Skin epidermis (tissue), 12 donors: ENCODE results near the gene PEDS1.
"Not testable (repeated sequence)": the region's sequence is repeated elsewhere in the genome, so short reads cannot be mapped to it uniquely, and the experiment has no call there.

ENCODE experiments used
- H3K27ac ChIP-seq, 21 experiments: fragments of 200-600 bp; sonication (generic) in 11 of 21; one replicate each; pipeline ENCODE4 v1.5.0; 2020; ENCODE audit warnings: mild to moderate bottlenecking in 3 of 21, inconsistent platforms in 2 of 21, moderate library complexity in 2 of 21
- H3K4me3 ChIP-seq, 7 experiments: fragments of 200-600 bp; sonication (generic) in 2 of 7; one replicate each; pipeline ENCODE4 v1.5.0; 2020; ENCODE audit warnings: inconsistent platforms in 2 of 7, mild to moderate bottlenecking in 2 of 7, moderate library complexity in 1 of 7

Gene PEDS1

DNA sequence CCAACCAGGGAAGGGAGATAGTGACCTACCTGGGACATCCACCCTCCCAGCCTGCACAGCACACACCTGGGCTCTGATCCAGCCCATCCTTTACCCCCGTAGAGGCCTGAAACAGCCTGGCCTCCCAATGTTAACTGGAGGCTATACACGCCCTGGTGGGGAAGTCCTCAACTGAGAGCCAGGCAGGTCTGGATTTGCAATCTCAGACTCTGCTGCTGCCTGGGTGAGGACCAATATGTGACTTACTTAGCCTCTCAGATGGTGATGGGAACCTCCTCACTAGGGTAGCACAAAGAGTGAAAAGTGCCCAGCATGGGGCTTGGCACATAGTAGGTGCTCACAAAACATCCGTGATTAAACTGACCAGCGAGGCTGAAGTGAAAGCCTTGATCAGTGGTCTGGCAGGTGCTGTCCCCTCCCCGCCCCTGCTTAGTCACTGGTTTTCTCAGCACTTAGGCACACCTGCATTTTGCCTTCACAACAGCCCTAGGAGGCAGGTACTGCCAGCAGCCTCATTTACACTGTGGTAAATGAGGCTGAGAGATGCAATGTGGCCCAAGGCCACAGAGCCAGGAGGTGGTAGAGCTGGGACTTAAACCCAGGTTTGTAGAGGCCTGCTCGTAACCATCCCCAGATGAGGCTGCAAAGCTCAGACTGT lies 12.4 kb downstream of the PEDS1 start:
- peak overlapping the region in 15 of 21 experiments; percentile 17 to 96 (median 52) for H3K27ac ChIP-seq
- no peak overlapping the region for H3K4me3 ChIP-seq

DNA sequence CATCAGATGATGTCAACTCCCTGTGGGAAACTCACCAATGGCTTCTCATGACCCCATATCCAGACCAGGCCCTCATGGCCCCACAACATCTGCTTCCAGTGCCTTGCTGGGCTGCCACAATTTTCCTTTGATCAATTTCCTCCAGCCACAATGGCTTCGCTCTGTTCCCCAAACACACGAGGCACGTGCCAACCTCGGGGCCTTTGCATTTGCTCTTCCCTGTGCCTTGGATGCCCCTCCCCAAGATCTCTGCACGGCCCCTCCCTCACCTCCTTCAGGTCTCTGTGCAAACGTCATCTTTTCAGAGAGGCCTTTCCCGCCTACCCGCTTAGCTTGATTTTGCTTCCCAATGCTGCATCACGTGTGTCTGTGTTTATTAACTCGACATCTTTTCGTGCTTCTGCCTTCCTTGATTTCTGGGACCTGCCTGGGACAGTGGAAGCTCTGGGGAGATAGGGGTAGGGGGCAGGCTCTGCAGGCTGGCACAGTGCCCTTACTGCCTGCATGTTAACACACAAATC lies 13.1 kb downstream of the PEDS1 start:
- no peak overlapping the region for H3K4me3 ChIP-seq
- peak overlapping the region in 11 of 21 experiments; percentile 16 to 96 (median 57) for H3K27ac ChIP-seq

DNA sequence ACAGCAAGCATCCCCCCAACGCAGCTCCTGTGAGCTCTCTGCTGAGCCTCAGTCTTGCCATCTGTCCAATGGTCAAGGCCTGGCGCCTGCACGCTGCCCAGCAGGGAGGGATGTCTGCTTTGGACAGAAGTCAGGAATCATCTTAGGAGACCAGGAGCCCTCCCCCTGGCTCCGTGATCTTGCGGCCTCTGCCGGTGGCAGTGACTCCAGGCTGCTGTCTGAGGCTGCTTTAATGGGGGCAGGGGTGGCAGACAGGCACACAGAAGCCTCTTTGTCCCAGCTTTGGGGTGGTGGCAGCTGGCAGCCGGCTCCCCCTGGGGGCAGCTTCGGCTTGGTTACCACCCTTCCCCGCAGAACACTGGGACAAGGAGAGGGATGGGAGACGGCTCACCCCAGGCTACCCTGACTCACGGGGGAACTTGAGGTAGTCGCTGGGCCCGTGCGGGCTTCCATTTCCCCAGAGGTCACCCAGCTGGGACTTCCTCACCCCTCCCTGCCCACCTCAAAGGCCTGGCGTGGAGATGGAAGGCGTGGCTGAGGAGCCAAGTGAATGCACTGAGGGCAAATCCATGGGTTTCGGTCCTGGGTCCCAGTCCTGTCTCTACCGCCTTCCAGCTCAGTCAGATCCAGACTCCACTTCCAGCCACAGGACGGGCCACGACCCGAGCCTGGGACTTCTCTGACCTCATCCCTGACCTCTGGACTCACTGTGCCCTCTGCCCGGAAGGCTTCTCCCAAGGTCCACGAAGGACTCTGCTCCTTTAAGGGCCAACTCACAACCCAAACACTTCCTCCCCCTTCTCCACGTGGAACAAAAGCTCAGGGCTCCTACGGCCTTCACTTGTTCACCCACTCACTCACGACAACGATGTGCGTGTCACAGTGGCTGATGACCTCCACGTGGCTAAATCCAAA lies 14.8 kb downstream of the PEDS1 start:
- Histone ChIP-seq H3K4me3 (no peak overlapping the region), H3K27ac (peak overlapping the region in 18 of 21 experiments; percentile 0 to 96 (median 58))

DNA sequence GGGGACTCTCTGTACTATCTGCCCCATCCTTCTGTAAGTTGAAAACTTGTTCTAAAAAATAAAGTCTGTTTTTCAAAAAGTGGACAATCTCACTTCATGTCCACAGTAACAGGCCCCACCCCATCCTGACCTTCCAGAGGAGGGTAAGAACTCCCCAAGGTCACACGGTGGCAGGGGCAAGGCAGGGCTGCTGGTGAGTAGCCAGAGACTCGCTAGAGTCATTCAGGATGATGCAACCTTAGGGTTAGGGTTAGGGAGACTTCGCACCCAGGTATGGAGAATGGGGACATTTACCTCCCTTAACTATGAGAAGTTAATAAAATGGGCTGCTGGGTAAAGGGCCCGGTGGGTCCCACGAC lies 15.4 kb downstream of the PEDS1 start:
- H3K4me3 ChIP-seq, result no peak overlapping the region
- peak overlapping the region in 17 of 21 experiments; percentile 0 to 96 (median 60) for H3K27ac ChIP-seq

DNA sequence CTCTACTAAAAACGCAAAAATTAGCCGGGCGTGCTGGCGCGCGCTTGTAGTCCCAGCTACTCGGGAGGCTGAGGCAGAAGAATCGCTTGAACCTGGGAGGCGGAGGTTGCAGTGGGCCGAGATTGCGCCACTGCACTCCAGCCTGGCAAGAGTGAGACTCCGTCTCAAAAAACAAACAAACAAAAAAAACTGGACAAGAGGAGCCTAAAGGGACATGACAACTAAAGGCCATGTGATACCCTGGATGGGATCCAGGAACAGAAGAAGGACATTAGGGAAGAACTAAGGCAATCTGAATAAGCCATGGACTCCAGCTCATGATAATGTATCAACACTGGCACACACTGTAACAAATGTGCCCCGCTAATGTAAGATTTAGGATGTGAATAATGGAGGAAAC lies 15.8 kb downstream of the PEDS1 start:
- H3K27ac ChIP-seq, result peak overlapping the region in 14 of 21 experiments; percentile 17 to 96 (median 58)
- H3K4me3 ChIP-seq, result not testable (repeated sequence)

DNA sequence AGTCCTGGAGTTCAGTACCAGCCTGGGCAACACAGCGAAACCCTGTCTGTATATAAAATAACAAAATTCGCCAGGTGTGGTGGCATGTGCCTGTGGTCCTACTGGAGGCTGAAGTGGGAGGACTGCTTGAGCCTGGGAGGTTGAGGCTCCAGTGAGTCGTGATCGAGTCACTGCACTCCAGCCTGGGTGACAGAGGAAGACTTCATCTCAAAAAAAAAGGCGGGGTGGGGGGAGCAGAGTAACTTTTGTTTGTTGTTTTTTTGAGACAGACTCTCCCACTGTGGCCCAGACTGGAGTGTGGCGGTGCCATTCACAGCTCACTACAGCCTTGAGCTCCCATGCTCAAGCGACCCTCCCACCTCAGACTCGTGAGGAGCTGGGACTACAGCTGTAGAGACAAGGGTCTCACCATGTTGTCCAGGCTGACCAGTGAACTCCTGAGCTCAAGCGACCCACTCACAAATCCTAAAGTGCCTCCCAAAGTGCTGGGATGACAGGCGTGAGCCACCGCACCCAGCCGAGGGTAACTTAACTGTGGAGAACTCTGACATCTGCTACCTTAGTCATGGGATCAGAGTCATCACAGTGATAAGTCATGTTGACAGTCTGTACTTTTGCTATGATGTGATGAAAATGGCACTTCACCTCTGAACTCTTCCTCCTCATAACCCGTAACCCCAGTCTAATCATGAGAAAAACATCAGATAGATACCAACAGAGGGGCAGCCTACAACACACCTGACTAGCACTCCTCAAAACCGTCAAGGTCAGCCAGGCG lies 16.5 kb downstream of the PEDS1 start:
- H3K27ac ChIP-seq, result peak overlapping the region in 9 of 21 experiments; percentile 11 to 96 (median 47)
- H3K4me3 ChIP-seq, result no peak overlapping the region

DNA sequence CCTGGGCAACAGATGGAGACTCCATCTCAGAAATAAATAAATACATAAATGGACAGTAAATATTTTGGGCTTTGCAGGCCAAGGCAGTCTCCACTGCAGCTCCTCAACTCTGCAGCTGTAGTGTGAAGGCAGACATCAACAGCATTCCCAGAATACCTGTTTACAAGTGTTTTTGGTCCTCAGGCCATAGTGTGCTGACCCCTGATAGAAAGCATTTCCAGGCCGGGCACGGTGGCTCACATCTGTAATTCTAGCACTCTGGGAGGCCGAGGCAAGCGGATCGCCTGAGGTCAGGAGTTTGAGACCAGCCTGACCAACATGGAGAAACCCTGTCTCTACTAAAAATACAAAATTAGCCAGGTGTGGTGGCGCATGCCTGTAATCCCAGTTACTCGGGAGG lies 18.4 kb downstream of the PEDS1 start:
- not testable (repeated sequence) for H3K27ac ChIP-seq, H3K4me3 ChIP-seq

DNA sequence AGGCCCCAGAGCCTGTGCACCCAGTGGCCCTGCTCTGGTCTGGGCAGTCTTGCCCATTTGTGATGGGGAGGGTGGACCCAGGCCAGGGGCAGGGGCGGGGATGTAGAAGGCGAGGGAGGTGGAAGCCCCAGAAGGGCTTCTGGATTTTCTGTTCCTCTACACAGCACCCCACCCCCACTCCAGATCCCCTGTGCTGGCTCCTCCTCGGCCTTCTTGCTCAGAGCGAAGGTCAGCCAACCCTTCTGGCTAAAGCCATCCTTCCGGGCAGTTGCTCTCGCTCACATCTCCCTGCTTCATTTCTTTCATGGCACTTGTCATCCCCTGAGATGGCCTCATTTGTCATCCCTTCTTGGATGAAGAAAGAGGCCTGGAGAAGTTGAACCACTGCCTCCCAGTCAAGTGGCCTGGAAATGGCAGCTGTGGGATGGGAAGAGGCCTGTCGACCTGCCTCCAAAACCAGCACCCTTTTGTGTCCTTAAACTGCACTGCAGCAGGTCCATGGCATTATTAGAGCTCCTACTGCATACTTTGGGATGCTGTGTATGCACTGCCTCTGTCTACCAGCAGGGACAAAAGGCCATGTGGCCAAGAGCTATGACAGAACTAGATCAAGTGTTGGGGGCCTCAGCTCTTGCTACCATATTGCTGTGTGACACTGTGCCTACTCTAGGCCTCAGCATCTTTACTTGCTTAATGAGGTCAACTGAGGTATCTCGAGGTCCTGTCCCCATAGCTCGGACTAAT lies 19.9 kb downstream of the PEDS1 start:
- peak overlapping the region in 2 of 21 experiments; percentile 6 to 23 for H3K27ac ChIP-seq
- no peak overlapping the region for H3K4me3 ChIP-seq

DNA sequence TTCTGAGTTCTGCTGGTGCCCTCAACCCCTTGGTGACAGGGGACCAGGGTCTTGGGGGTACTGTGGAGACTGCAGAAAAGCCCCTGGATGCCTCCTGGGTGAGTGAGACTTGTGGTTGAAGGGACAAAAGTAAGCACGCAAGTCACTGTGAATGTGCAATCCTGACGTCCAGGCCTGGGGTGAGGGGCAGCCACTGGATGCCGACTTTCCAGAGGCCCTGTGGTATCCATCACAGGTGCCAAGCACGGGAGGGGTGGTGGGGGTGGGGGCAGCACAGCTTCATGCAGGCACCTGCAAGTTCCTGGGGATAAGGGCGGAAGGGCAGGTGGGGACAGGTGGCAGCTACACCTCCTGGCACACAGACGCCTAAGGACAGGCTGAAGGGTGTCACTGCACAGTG lies 20.5 kb downstream of the PEDS1 start:
- H3K4me3 ChIP-seq, result no peak overlapping the region
- peak overlapping the region in 2 of 21 experiments; percentile 6 to 23 for H3K27ac ChIP-seq

DNA sequence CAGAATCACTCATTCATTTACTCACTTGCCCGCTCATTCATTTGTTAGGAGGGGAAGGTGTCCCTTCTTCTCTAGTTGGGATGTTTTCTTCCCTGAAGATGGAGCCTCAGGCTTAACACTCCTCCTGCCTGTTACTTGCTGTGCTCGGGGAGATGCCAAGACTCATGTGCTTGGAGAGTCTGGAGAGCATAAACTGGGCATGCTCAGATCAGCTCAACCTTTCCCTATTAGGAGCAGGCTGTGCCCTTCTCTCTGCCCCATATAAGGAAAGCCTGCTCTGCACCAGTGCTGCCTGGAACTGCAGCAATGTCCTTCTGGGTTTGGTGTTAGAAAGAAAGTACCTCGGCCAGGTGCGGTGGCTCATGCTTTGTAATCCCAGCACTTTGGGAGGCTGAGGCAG lies 22.5 kb downstream of the PEDS1 start:
- H3K4me3 ChIP-seq, result no peak overlapping the region
- H3K27ac ChIP-seq, result no peak overlapping the region

DNA sequence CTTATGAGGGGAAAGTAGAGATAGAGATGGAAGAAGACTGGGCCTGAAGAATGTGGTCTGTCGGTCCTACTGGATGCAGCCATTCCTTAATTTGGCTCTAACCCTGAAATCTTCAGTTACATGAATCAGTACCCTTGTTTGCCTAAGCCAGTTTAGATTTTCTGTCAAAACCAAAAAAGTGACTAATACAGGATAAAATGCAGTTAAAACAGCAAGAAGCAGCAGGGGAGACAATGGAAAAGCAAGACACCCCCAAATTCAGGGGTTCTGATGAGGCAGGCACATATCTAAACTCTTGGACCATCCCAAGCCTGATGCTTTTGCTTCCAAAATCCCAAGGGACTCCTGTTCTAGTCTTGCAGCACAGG lies 23.2 kb downstream of the PEDS1 start:
- no peak overlapping the region for H3K27ac ChIP-seq
- H3K4me3 ChIP-seq, result no peak overlapping the region

DNA sequence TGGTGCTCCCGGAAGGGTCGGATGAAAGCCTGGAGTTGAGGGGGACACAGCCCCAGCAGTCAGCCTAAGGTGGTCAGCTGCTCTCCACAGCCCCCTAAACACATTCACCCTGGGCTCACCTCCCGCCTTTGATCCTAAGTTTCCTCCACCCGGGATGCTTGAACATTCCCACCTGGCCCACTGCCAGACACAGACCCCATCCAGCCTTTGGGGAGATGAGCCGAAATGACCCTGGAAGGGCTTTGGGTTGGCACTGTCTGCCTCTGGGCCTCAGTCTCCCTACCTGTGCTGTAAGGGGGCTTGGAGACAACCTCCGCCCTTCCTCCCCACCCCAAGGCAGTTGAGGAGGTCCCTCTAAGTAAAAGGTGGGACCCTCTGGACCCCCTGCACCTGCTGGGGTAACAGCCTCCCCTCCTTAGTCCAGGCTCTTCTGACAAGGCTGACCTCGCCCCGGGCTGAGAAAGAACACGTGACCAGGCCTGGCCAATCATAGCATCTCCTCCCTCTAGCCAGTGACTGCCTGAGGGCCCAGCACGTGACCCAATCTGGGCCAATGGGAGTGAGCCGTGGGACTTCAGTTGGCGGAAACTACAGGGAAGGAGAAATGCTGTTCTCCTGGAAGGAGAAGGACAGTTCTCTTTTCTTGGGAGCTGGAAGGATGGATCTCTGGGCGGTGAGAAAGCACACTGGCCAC lies 23.7 kb downstream of the PEDS1 start:
- H3K27ac ChIP-seq, result peak overlapping the region in 1 of 21 experiments; percentile 25
- no peak overlapping the region for H3K4me3 ChIP-seq

DNA sequence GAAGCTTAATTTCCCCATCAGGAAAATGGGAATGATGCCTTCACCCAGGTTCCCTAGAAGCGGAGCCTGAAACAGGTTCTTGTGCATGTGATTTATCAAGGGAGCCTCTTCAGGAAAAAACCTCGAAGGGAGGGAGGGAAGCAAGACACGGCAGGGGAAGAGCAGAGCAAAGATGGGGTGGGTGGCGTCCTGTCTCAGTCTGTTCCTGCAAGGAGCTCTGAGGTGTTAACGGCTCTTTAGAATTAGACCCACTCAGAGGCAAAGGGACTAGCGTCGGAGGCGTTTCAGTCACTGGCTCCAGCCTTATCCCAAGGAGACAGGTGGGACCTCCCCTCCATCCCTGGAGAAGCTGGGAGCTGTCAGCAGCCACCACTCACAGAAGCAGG lies 25.0 kb downstream of the PEDS1 start:
- H3K27ac ChIP-seq, result no peak overlapping the region
- no peak overlapping the region for H3K4me3 ChIP-seq

DNA sequence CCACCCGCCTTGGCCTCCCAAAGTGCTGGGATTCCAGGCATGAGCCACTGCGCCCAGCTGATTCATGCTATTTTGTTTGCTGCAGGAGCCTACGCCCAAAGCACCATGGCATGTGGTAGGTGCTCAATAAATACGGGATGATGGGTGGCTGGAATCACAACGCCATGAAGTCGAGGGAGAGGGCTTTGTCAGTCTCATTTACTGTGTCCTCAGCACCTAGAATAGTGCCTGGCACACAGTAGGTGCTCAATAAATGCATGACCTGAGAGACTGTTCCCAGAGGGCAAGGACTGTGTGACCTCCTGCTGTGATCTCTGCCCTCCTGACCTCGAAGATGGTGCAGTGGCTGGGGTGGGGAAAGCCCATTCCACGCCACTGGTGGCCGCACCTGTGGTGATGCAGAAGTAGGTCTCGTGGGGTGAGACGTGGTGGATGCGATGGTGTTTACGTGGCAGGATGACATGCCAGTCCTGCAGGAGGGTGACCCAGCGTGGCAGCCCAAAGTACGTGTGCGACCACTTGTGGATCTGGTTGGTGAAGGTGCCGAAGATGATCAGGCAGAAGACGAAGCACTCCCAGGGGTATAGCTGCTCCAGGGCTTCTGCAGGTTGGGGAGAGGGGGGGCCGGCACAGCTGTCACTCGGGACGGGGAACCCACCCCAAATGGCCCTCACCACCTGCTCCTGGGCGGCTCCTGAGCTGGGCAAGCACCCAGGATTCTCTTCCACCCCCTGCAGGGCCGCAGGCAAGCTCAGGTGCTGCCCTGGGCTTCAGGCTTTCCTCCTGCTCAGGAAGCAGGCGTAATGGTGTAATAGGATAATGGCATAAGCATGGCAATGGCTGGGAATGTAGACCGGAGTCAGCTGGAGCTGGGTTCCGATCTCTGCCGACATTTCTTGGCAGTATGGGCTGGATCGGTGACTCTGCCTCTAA lies 25.7 kb downstream of the PEDS1 start:
- peak overlapping the region in 1 of 21 experiments; percentile 6 for H3K27ac ChIP-seq
- no peak overlapping the region for H3K4me3 ChIP-seq

DNA sequence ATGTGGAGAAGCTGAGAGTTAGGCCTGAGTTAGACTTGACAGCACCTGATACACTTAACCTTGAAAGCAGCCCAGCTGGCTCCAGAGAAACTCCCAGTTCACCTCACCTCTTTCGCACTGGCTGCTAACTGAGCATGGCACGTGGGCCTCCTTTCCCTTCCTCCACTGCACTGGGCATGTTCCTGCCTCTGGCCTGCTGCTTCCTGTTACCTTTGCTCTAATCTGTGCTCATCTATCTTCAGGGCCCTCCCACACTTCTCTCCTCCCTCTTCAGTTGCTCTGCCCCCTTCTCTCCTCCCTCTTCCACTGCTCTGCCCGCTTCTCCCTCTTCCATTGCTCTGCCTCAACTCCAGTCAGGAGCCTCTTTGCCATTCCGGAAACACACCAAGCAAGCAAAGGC lies 26.9 kb downstream of the PEDS1 start:
- H3K4me3 ChIP-seq, result no peak overlapping the region

DNA sequence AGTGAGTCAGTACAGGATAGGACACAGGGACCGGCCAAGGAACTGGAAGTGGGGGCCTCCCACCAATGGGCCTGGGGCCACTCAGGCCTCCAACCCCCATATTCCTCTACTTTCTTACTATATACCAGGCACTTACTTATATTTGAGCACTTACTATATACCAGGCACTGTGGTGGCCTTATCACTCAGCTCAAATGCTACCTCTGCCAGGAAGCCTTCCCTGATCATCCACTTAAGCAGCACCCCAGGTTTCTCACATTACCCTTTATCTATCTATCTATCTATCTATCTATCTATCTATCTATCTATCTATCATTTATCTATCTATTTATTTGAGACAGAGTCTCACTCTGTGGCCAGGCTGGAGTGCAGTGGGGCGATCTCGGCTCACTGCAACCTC lies 28.2 kb downstream of the PEDS1 start:
- no peak overlapping the region for H3K4me3 ChIP-seq
- H3K27ac ChIP-seq, result no peak overlapping the region

More for the DNA sequence above, 26.9 kb downstream of the PEDS1 start:
- peak overlapping the region in 4 of 21 experiments; percentile 8 to 28 (median 28) for H3K27ac ChIP-seq

DNA sequence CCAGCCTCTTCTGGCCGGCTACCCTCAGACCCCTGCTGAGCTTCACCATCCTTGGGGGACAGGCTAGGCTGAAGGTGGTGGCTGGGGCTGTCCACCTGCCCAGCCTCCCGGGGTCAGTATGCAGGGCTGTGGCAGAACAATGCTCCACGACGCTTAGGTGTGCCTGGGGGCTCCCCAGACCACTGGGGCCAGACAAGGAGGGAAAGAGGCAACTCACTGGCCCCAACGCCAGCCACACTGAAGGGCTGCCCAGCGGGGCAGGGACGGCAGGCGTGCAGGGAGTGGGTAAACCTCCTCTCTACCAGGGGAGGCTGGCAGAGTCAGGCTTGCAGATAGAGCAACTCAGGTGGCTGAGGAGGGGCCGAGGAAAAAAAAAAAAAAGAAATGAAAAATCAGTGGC lies 29.0 kb downstream of the PEDS1 start:
- no peak overlapping the region for H3K4me3 ChIP-seq
- no peak overlapping the region for H3K27ac ChIP-seq

DNA sequence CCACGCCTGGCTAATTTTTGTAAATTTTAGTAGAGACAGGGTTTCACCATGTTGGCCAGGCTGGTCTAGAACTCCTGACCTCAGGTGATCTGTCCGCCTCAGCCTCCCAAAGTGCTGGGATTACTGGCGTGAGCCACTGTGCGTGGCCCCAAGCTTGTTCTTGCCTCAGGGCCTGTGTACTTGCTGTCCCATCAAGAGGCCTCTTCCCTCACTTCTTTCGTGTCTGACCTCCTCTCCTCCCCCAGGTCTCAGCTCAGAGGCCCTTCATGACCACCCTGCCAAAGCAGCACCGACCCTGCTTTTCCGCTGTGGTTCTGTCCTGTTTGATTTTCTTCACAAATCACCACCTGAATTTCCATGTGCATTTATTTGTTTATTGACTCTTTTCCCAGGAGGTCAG lies 30.1 kb downstream of the PEDS1 start:
- no peak overlapping the region for H3K27ac ChIP-seq
- no peak overlapping the region for H3K4me3 ChIP-seq
